Neural crest cell (in vitro differentiated cells): ENCODE measurements around the gene NTN1. TPM values are rescaled to one million over a fixed set of nuclear protein-coding genes. Genes with fewer than 3 reads are reported as not detected.

Experiments
- DNase-seq: peaks from one replicate; pipeline ENCODE4 v3.0.0; 2021; ENCODE audit warnings: low read depth, mixed read lengths, low spot score
- H3K27ac Mint-ChIP-seq: one replicate; pipeline ENCODE4 v1.8.0; 2021; ENCODE audit warnings: mild to moderate bottlenecking, mixed read lengths; ENCODE audit not compliant: unreplicated experiment
- H3K27me3 Mint-ChIP-seq: 2 replicates; pipeline ENCODE4 v1.8.0; 2021; ENCODE audit warnings: low read depth, mild to moderate bottlenecking, mixed read lengths
- H3K36me3 Mint-ChIP-seq: 2 replicates; pipeline ENCODE4 v1.8.0; 2021; ENCODE audit warnings: low read depth, mild to moderate bottlenecking, mixed read lengths
- H3K4me1 Mint-ChIP-seq: 2 replicates; pipeline ENCODE4 v1.8.0; 2021; ENCODE audit warnings: mixed read lengths
- H3K4me3 Mint-ChIP-seq: one replicate; pipeline ENCODE4 v1.8.0; 2021; ENCODE audit warnings: mild to moderate bottlenecking, mixed read lengths
- H3K9me3 Mint-ChIP-seq: 2 replicates; pipeline ENCODE4 v1.8.0; 2021; ENCODE audit warnings: mixed read lengths
- CTCF ChIP-seq: fragments of 200-600 bp; sonication (generic); conservative IDR thresholded peaks from 2 replicates; pipeline ENCODE4 v1.5.0; 2021; ENCODE audit warnings: antibody characterized with exemption, mild to moderate bottlenecking
- total RNA-seq: library from RNA; stranded (reverse); gene quantifications from 2 replicates; pipeline ENCODE4 v1.2.1, GENCODE V29; 2021

Gene NTN1
- total RNA-seq, 1 donor from 2014 or later, result 10.1 TPM

GRCh38 chr17:9206741-9207332 is 185.5 kb downstream of the NTN1 start:
- H3K27ac Mint-ChIP-seq, result no peak overlapping the region
- H3K27me3 Mint-ChIP-seq, result peaks cover 39% of the 10 kb centered on the region
- no peaks in the 10 kb centered on the region for H3K36me3 Mint-ChIP-seq
- H3K4me1 Mint-ChIP-seq, result peaks cover 31% of the 10 kb centered on the region
- no peak for DNase-seq
- H3K4me3 Mint-ChIP-seq, result no peak overlapping the region
- no peaks in the 10 kb centered on the region for H3K9me3 Mint-ChIP-seq
- no peak for TF ChIP-seq CTCF

GRCh38 chr17:9208381-9209105 is 187.2 kb downstream of the NTN1 start:
- TF ChIP-seq CTCF, result no peak
- H3K4me1 Mint-ChIP-seq, result peaks cover 31% of the 10 kb centered on the region
- H3K27me3 Mint-ChIP-seq, result peaks cover 47% of the 10 kb centered on the region
- DNase-seq, result no peak
- no peak overlapping the region for H3K4me3 Mint-ChIP-seq
- H3K9me3 Mint-ChIP-seq, result no peaks in the 10 kb centered on the region
- H3K36me3 Mint-ChIP-seq, result no peaks in the 10 kb centered on the region
- no peak overlapping the region for H3K27ac Mint-ChIP-seq

- no peak for TF ChIP-seq CTCF
- H3K4me1 Mint-ChIP-seq, result peaks cover 31% of the 10 kb centered on the region
- no peaks in the 10 kb centered on the region for H3K36me3 Mint-ChIP-seq
- no peak overlapping the region for H3K4me3 Mint-ChIP-seq
- no peak overlapping the region for H3K27ac Mint-ChIP-seq
- DNase-seq, result no peak
- H3K27me3 Mint-ChIP-seq, result peaks cover 51% of the 10 kb centered on the region
- no peaks in the 10 kb centered on the region for H3K9me3 Mint-ChIP-seq
Measured at GRCh38 chr17:9209347-9209746, 188.0 kb downstream of the NTN1 start.

GRCh38 chr17:9209781-9210370 is 188.6 kb downstream of the NTN1 start:
- Mint-ChIP-seq H3K4me3 (no peak overlapping the region), H3K9me3 (no peaks in the 10 kb centered on the region), H3K27ac (no peak overlapping the region), H3K36me3 (no peaks in the 10 kb centered on the region), H3K4me1 (peaks cover 31% of the 10 kb centered on the region), H3K27me3 (peaks cover 51% of the 10 kb centered on the region)
- TF ChIP-seq CTCF, result no peak
- no peak for DNase-seq

GRCh38 chr17:9211133-9211765 is 189.9 kb downstream of the NTN1 start:
- Mint-ChIP-seq H3K9me3 (peaks cover 8% of the 10 kb centered on the region), H3K27me3 (peaks cover 51% of the 10 kb centered on the region), H3K4me1 (peaks cover 21% of the 10 kb centered on the region), H3K36me3 (peaks cover 12% of the 10 kb centered on the region), H3K4me3 (no peak overlapping the region), H3K27ac (no peak overlapping the region)
- DNase-seq, result no peak
- no peak for TF ChIP-seq CTCF
